AG10803 (cell line): ENCODE data around the gene IGFBP2.

Experiments used
- DNase-seq: peaks from one replicate; pipeline ENCODE4 v3.0.0; 2010; ENCODE audit warnings: low read depth
- H3K4me3 ChIP-seq: 2 replicates; pipeline ENCODE4 v1.5.1; 2011; ENCODE audit warnings: mild to moderate bottlenecking, low read length, control low read depth
- CTCF ChIP-seq: conservative IDR thresholded peaks from 2 replicates; pipeline ENCODE4 v1.5.1; 2011; ENCODE audit warnings: mild to moderate bottlenecking, low read length, control low read depth, inconsistent platforms

The IGFBP2 gene

GRCh38 chr2:216710551-216711301, 77.5 kb downstream of the IGFBP2 start:
- DNase-seq = peak; percentile 77
- H3K4me3 ChIP-seq = no peak overlapping the region
- no peak for TF ChIP-seq CTCF

DNA sequence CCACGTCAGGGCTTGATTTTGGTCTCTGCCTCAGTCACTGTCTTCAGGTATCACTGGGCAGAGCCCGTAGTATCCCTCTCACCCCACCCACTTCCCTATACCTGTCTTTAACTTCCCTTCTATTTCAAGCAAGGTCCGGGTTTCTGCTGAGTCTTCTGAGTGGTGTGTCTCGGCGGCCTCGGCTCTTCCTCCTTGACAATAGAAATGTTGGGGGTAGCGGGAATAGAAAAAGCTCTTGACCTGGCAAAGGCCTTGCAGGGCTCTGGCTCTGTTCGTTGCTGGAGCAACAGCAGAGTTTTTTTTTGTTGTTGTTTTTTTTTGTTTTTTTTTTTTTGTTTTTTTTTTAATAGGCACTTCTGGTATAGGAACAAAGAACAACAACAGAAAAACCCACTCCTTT, 78.1 kb downstream of the IGFBP2 start:
- no peak for TF ChIP-seq CTCF
- H3K4me3 ChIP-seq = no peak overlapping the region
- no peak for DNase-seq

DNA sequence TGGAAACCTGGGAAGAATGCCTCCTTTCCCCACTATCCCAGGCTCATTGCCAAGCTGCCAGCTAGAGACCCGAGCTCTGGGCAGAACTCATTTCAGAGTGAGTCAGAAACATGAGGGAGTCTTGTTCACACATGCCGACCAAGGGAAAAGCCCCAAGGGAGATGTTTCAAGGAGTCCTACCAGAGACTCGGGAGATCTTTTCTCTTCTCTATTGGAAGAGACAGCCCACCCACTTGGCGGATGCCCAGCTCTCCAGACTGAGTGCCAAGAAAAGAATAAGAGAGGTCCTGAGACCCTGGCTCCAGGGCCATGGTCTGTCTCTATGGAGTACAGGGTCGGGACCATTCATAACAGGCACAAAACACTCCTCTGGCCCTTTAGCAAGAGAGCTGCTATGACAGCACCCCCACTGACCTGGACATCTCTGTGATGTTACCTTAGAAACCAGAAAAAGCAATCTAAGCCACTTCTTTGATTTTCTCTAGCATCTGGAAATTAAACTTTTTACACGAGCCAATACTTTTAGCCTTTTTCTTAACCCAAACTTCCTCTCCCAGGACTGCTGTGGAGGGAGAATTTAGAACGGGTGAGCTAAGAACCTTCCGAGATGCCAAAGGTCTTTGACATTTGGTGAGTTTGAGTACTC, 80.6 kb downstream of the IGFBP2 start:
- DNase-seq = peak; percentile 94
- no peak for TF ChIP-seq CTCF
- H3K4me3 ChIP-seq = no peak overlapping the region
